ENCODE data around the gene ERN1.

Gene ERN1

DNA sequence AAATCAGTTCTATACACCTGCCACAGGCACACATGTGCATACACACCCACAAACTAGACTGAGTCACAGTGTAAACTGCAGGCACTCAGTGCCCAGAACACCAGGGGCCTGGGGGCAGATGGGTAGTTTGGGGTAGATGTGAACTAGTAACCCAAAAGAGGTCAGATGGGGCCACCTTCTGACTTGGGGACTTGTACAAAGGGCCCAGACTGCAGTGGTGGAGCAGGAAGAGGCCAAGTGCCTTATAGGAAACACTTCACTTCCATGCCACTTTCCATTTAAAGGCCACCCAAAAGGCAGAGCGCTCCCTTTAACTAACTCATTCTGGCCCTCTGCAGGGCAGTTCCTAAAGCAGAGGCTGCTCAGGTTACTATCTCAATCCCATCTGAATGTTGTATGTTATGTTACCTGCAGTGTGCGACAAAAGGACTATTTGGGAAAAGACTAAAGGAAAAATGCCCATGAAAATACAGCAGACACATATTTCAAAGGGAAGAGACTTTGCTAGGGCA is 27.8 kb upstream of the ERN1 start:
- no peak overlapping the region for H4K8ac ChIP-seq (ENCODE audit: low read depth, low read length)
- no peak overlapping the region for H3K4me3 ChIP-seq (ENCODE audit: low read depth, low read length)
- no peak overlapping the region for H2BK12ac ChIP-seq (ENCODE audit: low read length)
- H3K79me2 ChIP-seq (ENCODE audit: control insufficient read depth, insufficient read depth, low read length, poor library complexity): peaks cover 1% of the 10 kb centered on the region
- no peak overlapping the region for H2BK120ac ChIP-seq (ENCODE audit: insufficient read depth, low read length, poor library complexity)
- no peak overlapping the region for H4K12ac ChIP-seq (ENCODE audit: low read depth, low read length)
- H4K91ac ChIP-seq (ENCODE audit: low read depth, low read length): no peak overlapping the region
- H3K9me3 ChIP-seq (ENCODE audit: insufficient read depth, low read depth, low read length): no peaks in the 10 kb centered on the region
- no peak overlapping the region for H2AK5ac ChIP-seq (ENCODE audit: low read length)
- no peak overlapping the region for H3K4ac ChIP-seq (ENCODE audit: low read depth, low read length)
- no peak overlapping the region for H3K4me2 ChIP-seq (ENCODE audit: low read length)
- H3K23ac ChIP-seq (ENCODE audit: low read length): no peak overlapping the region
- no peak overlapping the region for H2AFZ ChIP-seq (ENCODE audit: insufficient read depth, low read length, poor library complexity)
- no peak overlapping the region for H3K9ac ChIP-seq (ENCODE audit: low read length)
- H3K27ac ChIP-seq (ENCODE audit: low read depth, low read length): no peak overlapping the region
- no peak overlapping the region for H3K14ac ChIP-seq (ENCODE audit: low read length)
- no peak overlapping the region for H3K18ac ChIP-seq (ENCODE audit: low read length)
- WGBS (ENCODE audit: extremely low coverage, insufficient coverage, insufficient read length): no CpG with 5 or more reads among the region's 2 CpGs
- no peak for DNase-seq
- H2BK5ac ChIP-seq (ENCODE audit: low read depth, low read length, poor library complexity): no peak overlapping the region
- peaks cover 30 to 47% of the 10 kb centered on the region in 2 experiments for H3K36me3 ChIP-seq (ENCODE audit: control insufficient read depth in 1 of 2, insufficient read depth in 2 of 2, low read length in 2 of 2)
- H3K79me1 ChIP-seq (ENCODE audit: low read length): peaks cover 2% of the 10 kb centered on the region
- no peaks in the 10 kb centered on the region for H3K27me3 ChIP-seq (ENCODE audit: insufficient read depth, low read length)
- H3K4me1 ChIP-seq (ENCODE audit: control insufficient read depth in 1 of 2, insufficient read depth in 2 of 2, low read length in 2 of 2): peaks cover 11 to 13% of the 10 kb centered on the region in 2 experiments

DNA sequence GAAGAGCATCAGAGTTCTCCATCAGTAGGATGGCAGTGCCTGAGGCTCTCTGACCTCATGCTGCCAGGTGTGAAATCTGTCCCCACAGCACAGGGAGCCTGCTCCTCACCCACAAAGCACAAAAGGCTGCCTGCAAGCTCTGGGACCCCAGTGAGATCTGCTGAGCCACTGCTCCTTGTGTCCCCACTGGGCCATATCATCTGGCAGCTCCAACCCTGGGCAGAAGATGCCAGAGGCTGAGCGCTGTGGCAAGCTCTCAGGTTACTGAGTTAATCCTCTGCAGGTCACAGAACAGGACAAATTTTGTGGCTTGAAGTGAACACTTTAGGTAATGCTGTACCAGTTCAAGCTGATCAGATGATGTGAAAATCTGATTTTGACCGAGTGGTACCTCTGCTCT is 26.7 kb upstream of the ERN1 start:
- H2BK120ac ChIP-seq (ENCODE audit: insufficient read depth, low read length, poor library complexity): no peak overlapping the region
- H3K27me3 ChIP-seq (ENCODE audit: insufficient read depth, low read length): no peaks in the 10 kb centered on the region
- H3K4me1 ChIP-seq (ENCODE audit: control insufficient read depth in 1 of 2, insufficient read depth in 2 of 2, low read length in 2 of 2): peaks cover 11 to 13% of the 10 kb centered on the region in 2 experiments
- H3K79me1 ChIP-seq (ENCODE audit: low read length): peaks cover 2% of the 10 kb centered on the region
- H3K27ac ChIP-seq (ENCODE audit: low read depth, low read length): no peak overlapping the region
- H2AK5ac ChIP-seq (ENCODE audit: low read length): no peak overlapping the region
- no peak overlapping the region for H4K8ac ChIP-seq (ENCODE audit: low read depth, low read length)
- H4K12ac ChIP-seq (ENCODE audit: low read depth, low read length): no peak overlapping the region
- peaks cover 1% of the 10 kb centered on the region for H3K79me2 ChIP-seq (ENCODE audit: control insufficient read depth, insufficient read depth, low read length, poor library complexity)
- no peak overlapping the region for H3K14ac ChIP-seq (ENCODE audit: low read length)
- H3K4me3 ChIP-seq (ENCODE audit: low read depth, low read length): no peak overlapping the region
- no peak overlapping the region for H3K9ac ChIP-seq (ENCODE audit: low read length)
- WGBS (ENCODE audit: extremely low coverage, insufficient coverage, insufficient read length): no CpG with 5 or more reads among the region's 2 CpGs
- no peak overlapping the region for H2BK12ac ChIP-seq (ENCODE audit: low read length)
- H3K4ac ChIP-seq (ENCODE audit: low read depth, low read length): no peak overlapping the region
- no peak overlapping the region for H4K91ac ChIP-seq (ENCODE audit: low read depth, low read length)
- H3K18ac ChIP-seq (ENCODE audit: low read length): no peak overlapping the region
- peaks cover 32 to 49% of the 10 kb centered on the region in 2 experiments for H3K36me3 ChIP-seq (ENCODE audit: control insufficient read depth in 1 of 2, insufficient read depth in 2 of 2, low read length in 2 of 2)
- no peak overlapping the region for H3K4me2 ChIP-seq (ENCODE audit: low read length)
- no peaks in the 10 kb centered on the region for H3K9me3 ChIP-seq (ENCODE audit: insufficient read depth, low read depth, low read length)
- no peak overlapping the region for H3K23ac ChIP-seq (ENCODE audit: low read length)
- no peak overlapping the region for H2BK5ac ChIP-seq (ENCODE audit: low read depth, low read length, poor library complexity)
- H2AFZ ChIP-seq (ENCODE audit: insufficient read depth, low read length, poor library complexity): peak overlapping the region; percentile 32
- no peak for DNase-seq

DNA sequence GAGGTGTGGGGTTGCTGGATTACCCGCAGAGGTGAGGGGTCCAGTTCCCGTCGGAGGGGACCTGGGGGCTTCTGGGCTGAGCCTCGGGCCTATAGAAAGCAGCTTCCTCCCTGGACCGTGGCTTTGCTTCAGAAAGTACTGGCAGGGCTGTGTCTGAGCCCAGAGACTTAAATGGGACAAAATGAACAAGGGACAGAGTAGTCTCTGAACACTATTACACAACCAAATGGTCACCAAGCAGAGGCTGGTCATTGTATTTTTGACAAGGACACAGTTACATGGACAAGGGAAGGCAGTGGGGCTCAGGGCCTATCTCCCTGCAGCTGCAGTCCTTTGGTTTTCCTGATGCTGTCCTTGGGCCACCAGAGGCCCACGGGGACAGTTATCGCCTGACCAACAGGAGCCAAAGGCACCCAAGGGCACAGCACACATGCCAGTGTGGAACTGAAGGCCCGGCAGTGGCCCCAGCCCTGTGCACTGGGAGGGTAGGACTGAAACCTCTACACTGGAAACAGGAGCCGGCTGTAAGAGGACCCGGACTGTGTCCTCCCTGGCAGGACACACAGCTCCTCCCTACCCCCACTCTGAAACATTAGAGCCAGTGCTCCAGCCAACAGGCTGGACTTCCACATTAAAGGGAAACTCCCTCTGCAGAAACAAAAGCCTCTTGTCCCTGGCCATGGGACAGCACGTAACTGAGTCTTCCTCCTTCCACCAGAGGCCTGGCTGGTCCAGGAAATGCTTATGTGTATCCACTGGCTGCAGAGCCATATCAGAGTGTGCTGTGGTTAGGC is 26.0 kb upstream of the ERN1 start:
- Histone ChIP-seq H3K27ac (ENCODE audit: low read depth, low read length) (no peak overlapping the region), H3K4me1 (ENCODE audit: control insufficient read depth in 1 of 2, insufficient read depth in 2 of 2, low read length in 2 of 2) (peaks cover 11 to 13% of the 10 kb centered on the region in 2 experiments), H2BK120ac (ENCODE audit: insufficient read depth, low read length, poor library complexity) (no peak overlapping the region), H4K91ac (ENCODE audit: low read depth, low read length) (no peak overlapping the region), H3K27me3 (ENCODE audit: insufficient read depth, low read length) (no peaks in the 10 kb centered on the region), H3K4me3 (ENCODE audit: low read depth, low read length) (no peak overlapping the region), H3K79me1 (ENCODE audit: low read length) (peaks cover 2% of the 10 kb centered on the region), H2BK5ac (ENCODE audit: low read depth, low read length, poor library complexity) (no peak overlapping the region), H3K14ac (ENCODE audit: low read length) (no peak overlapping the region), H4K12ac (ENCODE audit: low read depth, low read length) (no peak overlapping the region), H3K4ac (ENCODE audit: low read depth, low read length) (no peak overlapping the region), H2AK5ac (ENCODE audit: low read length) (no peak overlapping the region), H3K79me2 (ENCODE audit: control insufficient read depth, insufficient read depth, low read length, poor library complexity) (no peaks in the 10 kb centered on the region), H2AFZ (ENCODE audit: insufficient read depth, low read length, poor library complexity) (no peak overlapping the region), H3K4me2 (ENCODE audit: low read length) (no peak overlapping the region), H3K9ac (ENCODE audit: low read length) (no peak overlapping the region), H3K18ac (ENCODE audit: low read length) (peak overlapping the region; percentile 20), H3K9me3 (ENCODE audit: insufficient read depth, low read depth, low read length) (no peaks in the 10 kb centered on the region), H2BK12ac (ENCODE audit: low read length) (no peak overlapping the region), H4K8ac (ENCODE audit: low read depth, low read length) (no peak overlapping the region), H3K36me3 (ENCODE audit: control insufficient read depth in 1 of 2, insufficient read depth in 2 of 2, low read length in 2 of 2) (peaks cover 31 to 49% of the 10 kb centered on the region in 2 experiments), H3K23ac (ENCODE audit: low read length) (no peak overlapping the region)
- no peak for DNase-seq
- WGBS (ENCODE audit: extremely low coverage, insufficient coverage, insufficient read length): no CpG with 5 or more reads among the region's 11 CpGs

DNA sequence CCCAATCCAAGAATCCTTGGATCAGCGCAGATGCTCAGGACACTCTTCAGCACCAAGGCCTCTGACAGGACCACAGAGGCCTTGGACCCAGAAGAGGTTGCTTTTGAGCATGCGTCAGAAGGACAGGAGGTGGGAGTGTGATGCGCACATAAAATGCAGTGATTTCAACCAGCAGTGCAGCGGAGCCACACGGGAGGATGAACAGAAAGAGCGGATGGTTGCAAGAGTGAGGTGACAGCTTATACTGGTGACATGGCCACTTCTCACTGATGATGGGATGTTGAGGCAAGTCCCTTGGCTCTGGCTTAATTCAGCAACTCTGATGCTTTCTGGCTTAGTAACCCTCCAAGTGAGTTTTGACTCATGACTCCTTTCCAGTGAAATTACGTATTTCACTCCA is 25.2 kb upstream of the ERN1 start:
- H2AK5ac ChIP-seq (ENCODE audit: low read length): no peak overlapping the region
- H3K23ac ChIP-seq (ENCODE audit: low read length): no peak overlapping the region
- H4K8ac ChIP-seq (ENCODE audit: low read depth, low read length): no peak overlapping the region
- H3K14ac ChIP-seq (ENCODE audit: low read length): no peak overlapping the region
- H3K18ac ChIP-seq (ENCODE audit: low read length): no peak overlapping the region
- no peak overlapping the region for H3K27ac ChIP-seq (ENCODE audit: low read depth, low read length)
- H3K27me3 ChIP-seq (ENCODE audit: insufficient read depth, low read length): no peaks in the 10 kb centered on the region
- H3K4me2 ChIP-seq (ENCODE audit: low read length): no peak overlapping the region
- no peaks in the 10 kb centered on the region for H3K79me2 ChIP-seq (ENCODE audit: control insufficient read depth, insufficient read depth, low read length, poor library complexity)
- no peak overlapping the region for H4K12ac ChIP-seq (ENCODE audit: low read depth, low read length)
- H3K36me3 ChIP-seq (ENCODE audit: control insufficient read depth in 1 of 2, insufficient read depth in 2 of 2, low read length in 2 of 2): peaks cover 30 to 53% of the 10 kb centered on the region in 2 experiments
- H3K4ac ChIP-seq (ENCODE audit: low read depth, low read length): no peak overlapping the region
- H3K9ac ChIP-seq (ENCODE audit: low read length): no peak overlapping the region
- peaks cover 11 to 13% of the 10 kb centered on the region in 2 experiments for H3K4me1 ChIP-seq (ENCODE audit: control insufficient read depth in 1 of 2, insufficient read depth in 2 of 2, low read length in 2 of 2)
- H4K91ac ChIP-seq (ENCODE audit: low read depth, low read length): no peak overlapping the region
- H2BK120ac ChIP-seq (ENCODE audit: insufficient read depth, low read length, poor library complexity): no peak overlapping the region
- no peaks in the 10 kb centered on the region for H3K9me3 ChIP-seq (ENCODE audit: insufficient read depth, low read depth, low read length)
- no CpG with 5 or more reads among the region's 7 CpGs for WGBS (ENCODE audit: extremely low coverage, insufficient coverage, insufficient read length)
- H3K4me3 ChIP-seq (ENCODE audit: low read depth, low read length): no peak overlapping the region
- no peak for DNase-seq
- H2BK12ac ChIP-seq (ENCODE audit: low read length): no peak overlapping the region
- H2BK5ac ChIP-seq (ENCODE audit: low read depth, low read length, poor library complexity): no peak overlapping the region
- H2AFZ ChIP-seq (ENCODE audit: insufficient read depth, low read length, poor library complexity): no peak overlapping the region
- peaks cover 2% of the 10 kb centered on the region for H3K79me1 ChIP-seq (ENCODE audit: low read length)
